SKM-1 treated with dmso at 0.1 percent for 144 hours (cell line): ENCODE data around the gene CTSA.
A peak's percentile ranks its signal among the peaks of the same experiment; 100 is the strongest.

Experiments
- DNase-seq: peaks from one replicate; lab custom pipeline; 2025; ENCODE audit not compliant: unreplicated experiment; lab: John Stamatoyannopoulos, UW

Gene CTSA

DNA sequence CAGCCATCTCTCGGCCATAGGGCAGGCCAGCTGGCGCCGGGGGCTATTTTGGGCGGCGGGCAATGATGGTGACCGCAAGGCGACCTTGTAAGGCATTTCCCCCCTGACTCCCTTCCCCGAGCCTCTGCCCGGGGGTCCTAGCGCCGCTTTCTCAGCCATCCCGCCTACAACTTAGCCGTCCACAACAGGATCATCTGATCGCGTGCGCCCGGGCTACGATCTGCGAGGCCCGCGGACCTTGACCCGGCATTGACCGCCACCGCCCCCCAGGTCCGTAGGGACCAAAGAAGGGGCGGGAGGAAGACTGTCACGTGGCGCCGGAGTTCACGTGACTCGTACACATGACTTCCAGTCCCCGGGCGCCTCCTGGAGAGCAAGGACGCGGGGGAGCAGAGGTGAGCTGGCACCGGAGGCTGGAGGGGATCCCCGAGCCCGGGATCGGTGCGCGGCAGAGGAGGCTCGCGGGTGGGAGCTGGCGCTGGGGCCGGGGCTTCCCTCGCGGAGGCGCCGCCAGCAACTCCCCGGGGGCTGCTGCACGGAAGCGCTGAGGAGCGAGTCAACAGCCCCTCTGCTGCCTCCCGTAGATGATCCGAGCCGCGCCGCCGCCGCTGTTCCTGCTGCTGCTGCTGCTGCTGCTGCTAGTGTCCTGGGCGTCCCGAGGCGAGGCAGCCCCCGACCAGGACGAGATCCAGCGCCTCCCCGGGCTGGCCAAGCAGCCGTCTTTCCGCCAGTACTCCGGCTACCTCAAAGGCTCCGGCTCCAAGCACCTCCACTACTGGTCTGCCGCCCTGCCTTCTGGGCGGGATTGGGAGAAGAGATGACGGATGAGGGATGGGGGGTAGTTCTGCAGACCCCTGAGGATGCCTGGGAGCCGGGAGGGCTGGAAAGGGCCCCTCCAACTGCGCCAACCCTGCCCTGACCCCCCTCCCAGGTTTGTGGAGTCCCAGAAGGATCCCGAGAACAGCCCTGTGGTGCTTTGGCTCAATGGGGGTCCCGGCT lies at the start of gene CTSA, which contains the start of gene NEURL2:
CTSA (plus strand) TSS at position 351 of the 999 bp plus-strand sequence; CDS start at position 585, 234 bp downstream.
NEURL2 (minus strand) TSS at position 224 of the 999 bp plus-strand sequence; CDS start at position 7, 217 bp downstream.
- peak; percentile 76 for DNase-seq

DNA sequence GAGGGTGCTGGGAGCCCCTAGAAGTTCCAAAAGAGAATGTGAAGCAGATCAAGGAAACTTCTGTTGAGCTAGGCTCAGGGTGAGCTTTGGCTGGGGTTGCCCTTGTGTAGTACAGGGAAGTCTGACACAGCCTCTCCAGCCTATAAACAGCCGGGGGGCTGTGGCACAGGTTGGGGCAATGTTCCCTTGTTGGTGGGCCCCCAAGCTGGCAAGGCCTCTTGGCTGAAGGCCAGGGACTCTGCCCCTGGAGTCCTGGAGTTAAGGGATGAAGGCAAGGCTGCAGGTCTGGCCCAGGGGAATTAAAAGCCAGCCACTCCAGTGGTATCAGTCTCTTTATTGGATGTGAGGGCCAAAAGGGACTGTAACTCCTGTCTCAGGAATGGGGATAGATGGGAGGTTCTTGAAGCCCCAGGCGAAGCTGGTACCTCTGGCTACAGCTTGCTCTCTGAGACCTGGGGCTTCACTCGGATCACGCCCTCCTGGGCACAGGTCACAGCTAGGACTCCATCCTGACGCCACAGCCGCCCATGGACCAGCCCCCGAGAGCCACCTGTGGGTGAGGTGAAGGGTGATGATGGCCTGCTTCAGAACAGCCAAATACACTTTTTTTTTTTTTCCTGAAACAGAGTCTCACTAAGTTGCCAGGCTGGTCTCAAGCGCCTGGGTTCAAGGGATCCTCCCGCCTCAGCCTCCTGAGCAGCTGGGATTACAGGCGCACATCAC lies 49.6 kb upstream of the CTSA start:
- DNase-seq: no peak

DNA sequence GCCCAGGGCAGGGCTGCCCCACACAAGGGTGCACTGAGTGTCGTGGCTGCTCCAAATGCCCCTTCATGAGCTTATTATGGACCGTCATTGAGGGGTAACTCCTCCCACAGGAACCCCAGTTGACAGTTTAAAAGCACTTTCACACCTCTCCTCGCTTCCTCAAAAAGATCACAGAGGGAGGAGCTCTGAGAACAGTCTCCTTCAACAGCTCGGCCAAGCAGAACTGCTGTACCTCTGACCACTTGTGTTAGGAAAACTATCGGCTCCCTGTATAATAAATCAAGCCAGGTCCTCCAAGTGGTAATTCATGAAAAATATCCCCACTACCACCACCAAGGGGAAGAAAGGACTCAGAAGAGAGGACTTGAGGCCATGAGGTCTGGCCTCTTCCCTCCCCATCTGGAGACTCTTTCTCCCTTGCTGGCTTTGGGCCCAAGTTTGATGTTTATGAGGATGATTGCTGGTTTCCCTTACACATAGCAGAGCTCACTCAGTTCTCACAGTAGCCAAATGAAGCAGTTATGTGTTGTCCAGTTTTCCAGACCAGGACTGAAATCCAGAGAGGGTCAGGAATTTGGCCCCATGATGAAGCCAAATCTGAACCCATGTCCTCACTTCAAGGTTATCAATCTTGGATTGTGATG lies 48.8 kb upstream of the CTSA start:
- DNase-seq: peak; percentile 7

DNA sequence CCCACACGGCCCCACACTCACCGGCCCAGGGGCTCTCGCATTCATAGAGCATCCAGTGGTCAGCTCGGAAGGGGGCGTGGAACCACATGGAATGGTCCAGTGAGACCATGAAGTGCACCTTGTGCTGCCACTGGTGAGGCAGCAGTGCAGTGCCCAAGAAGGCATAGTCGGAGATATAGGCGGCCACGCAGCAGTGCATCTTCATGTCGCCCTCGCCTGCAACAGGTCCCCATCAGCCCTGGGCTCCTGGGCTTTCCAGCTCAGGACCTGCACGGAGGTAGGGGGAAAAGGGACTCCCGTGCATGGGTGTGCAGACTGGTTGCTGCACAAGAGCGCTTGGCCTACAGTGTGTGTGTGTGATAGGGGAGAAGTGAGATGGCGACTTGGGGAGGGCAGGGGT lies 47.6 kb upstream of the CTSA start:
- no peak for DNase-seq

DNA sequence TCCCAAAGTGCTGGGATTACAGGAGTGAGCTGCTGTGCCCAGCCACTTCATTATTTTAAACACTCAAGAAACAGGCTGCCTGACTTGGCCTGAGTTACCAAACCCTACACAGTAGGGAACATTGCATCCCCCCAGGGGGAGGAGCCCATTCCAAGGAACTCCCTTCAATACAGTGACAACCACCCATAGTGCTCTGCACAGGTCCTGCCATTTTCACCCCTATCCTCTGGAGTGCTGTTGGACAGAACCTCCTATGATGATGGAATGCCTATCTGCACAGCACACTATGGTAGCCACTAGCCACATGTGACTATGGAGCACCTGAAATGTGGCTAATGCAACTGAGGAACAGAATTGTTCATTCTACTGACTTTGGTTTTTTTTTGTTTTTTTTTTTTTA lies 45.7 kb upstream of the CTSA start:
- DNase-seq: no peak

DNA sequence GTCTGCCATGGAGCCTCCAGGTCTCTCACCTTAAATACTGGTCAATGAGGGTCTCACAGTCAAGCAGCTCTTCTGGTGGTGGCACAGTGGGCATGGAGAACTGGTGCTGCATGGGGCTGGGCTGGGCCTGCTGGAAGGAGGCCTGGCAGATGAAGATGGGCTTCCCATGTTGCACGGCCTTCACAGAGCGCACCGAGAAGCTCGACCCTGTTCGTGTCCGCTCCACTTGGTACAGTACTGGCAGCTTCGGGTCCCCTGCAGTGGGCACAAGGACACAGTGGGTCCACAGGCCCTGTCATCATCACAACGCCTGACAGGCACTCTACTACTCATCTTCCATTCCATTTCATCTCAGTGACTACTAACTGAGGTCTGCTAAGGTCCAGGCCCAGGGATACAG lies 42.7 kb upstream of the CTSA start:
- DNase-seq: no peak

DNA sequence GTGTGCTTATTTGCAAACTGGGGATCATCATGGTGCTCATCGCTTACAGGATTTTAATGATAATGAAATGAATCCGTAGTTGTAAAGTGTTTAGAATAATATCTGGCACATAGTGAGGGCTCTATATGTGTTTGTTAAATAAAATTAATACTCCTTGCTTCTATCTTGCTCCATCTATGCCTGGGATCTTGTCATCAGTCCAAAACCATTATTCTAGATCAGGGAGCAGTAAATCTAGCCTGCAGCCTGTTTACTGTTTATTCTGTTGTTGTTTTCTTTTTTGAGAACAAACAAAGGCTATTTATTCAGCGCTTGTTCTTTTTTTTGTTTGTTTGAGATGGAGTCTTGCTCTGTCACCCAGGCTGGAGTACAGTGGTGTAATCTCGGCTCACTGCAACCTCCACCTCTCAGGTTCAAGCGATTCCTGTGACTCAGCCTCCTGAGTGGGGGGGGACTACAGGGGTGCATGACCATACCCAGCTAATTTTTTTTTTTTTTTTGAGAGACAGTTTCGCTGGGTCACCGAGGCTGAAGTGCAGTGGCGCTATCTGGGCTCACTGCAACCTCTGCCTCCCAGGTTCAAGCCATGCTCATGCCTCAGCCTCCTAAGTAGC lies 42.1 kb upstream of the CTSA start:
- DNase-seq: no peak

DNA sequence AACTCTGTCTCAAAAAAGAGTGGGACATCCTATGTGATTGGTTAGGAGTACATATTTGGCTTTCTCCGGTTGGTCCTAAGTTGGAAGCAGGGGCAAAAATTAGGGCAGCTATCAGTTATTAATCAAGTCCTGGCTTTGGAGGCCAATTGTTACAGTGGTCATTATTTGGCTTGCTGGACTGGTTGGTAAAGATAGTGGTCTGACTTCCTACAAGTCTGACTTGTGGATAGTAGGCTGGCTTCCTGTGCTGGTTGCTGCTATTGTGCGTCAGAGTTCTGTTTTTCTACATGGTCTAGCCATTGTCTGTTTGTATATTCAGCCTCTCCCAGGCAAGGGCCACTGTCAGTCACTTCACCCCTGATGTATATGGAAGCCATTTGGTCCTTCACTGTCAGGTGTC lies 40.9 kb upstream of the CTSA start:
- DNase-seq: no peak

DNA sequence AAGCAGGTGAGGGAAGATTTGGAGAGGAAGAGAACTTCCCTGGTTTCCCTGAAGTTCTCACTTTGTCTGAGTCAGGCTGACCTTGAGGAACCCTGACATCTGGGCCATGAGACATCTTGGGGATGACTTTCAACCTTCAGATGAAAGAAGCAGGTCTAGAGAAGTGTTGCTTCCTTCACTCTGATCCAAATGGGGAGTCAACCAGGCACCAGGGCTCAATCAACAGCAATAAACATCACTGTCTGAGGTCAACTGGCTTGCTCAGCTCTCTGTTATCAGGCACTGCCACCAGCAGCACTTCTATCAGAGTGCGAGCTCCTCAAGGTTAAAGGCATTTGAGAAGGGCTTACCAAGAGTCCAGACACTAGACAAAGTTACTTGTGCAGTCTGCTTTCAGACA lies 40.2 kb upstream of the CTSA start:
- no peak for DNase-seq

DNA sequence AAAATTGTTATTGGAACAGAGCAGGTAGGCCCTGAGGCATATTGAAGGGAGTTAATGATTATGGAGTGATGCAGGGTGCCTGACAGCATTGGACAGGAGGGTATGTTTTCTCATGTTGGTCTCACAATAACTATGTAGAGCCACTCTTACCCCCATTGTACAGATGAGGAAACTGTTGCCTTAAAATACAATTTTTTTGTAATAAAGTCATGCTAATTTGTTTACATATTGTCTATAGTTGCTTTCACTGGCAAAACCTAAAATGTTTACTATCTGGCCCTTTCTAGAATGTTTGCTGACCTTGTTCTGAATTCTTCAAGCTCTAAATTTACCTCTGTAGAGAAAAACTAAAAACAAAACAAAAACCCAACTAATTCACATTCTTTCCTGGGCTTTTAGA lies 39.6 kb upstream of the CTSA start:
- DNase-seq: no peak

DNA sequence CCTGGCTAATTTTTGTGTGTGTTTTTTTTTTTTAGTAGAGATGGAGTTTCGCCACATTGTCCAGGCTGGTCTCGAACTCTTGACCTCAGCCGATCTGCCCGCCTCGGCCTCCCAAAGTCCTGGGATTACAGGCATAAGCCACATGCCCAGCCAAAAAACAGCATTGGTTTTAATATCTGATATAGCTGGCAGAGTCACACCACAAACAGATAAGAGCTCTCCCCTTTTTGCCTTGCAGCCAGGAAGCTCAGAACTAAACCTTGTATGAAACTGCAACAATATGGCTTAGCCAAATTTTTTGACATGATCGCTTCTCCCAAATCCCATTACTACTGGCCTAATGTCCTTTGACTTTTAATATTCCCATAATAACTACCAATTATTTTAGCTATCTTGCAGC lies 38.8 kb upstream of the CTSA start:
- DNase-seq: no peak

DNA sequence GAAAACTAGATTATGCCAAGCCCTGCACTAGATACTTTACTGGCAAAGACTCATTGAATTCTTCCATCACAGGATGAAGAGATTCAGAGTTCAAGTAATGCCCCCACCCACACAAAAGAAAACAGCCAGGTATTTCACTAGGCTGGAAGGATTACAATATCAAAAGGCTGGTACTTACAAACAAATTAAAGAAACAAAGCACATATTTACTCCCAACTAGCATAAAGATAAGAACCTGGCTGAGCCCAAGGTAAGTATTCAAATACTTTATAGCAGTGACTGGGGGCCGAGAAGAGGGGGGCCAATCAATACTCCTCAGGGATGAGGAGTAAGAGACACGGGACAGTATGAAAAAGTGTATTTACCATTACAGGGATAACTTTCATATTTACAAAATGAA lies 37.7 kb upstream of the CTSA start:
- DNase-seq: no peak

DNA sequence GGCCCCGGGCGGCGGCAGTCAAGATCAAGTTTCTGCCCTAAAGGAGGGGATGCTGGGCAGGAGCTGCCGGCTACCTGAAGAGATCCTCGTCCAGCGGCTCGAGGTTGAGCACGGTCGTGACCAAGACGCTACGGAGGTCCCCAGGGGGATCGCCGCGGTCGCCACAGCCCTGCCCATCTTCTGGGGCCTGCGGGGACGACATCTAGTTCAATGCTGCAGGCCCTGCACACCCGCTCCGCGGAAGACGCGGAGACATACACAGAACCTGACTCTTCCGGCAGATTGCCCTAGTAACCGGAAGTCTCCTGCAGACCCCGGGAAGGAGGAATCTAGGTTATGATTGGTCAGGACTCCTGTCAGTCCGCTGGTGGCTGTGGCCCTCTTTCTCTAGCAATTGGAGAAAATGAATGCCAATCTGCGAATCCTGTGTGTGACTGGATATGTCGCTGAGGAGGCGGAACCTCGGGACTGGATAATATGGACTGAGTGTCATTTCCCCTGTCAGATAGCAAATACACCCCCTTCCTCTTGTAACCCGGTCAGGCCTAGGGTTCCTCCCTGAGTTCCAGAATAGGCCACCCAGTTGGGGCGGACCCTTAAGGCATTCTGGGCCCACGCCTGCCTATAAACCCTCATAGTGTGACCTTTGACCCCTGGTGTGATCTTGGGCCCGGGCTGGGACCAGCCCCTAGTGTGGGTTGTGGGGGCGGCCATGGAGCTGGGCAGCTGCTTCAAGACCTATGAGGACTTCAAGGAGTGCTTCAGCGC lies 33.8 kb upstream of the CTSA start, which contains the start of the genes ACOT8 and ZSWIM3:
ACOT8 (minus strand) TSS at position 279 of the 768 bp plus-strand sequence; CDS start at position 202, 77 bp downstream.
ZSWIM3 (plus strand) TSS at position 501 of the 768 bp plus-strand sequence; CDS start at position 713, 212 bp downstream.
- DNase-seq: peak; percentile 98

DNA sequence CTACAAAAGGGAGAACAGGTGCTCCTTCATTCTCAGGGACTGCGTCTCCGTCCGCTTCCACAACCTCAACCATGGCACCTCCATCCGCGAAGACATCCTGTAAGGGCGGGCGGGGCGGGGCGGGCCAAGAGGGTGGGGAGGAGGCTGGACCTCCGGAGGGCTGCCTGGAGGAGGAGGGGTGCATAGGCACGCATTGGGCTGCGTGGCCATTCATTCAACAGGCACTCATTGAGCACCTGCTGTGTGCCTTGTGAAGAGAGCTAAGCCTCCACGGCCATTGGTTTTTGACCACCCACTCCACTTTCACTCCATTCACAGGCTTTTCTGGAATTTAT lies 33.3 kb upstream of the CTSA start:
- no peak for DNase-seq

DNA sequence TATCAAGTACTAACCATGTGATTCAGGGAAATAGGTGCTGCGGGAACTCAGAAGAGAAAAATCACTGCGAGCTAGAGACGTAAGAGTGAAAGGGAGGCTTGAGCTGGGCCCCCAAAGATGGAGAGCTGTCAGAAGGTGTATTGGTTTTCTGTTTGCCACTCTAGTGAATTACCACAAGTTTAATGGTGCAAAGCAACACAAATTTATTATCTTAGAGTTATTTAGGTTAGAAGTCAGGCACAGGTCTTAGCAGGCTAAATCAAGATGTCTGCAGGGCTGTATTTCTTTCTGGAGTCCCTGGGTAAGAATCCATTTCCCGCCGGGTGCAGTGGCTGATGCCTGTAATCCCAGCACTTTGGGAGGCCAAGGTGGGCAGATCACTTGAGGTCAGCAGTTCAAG lies 31.2 kb upstream of the CTSA start:
- DNase-seq: no peak

DNA sequence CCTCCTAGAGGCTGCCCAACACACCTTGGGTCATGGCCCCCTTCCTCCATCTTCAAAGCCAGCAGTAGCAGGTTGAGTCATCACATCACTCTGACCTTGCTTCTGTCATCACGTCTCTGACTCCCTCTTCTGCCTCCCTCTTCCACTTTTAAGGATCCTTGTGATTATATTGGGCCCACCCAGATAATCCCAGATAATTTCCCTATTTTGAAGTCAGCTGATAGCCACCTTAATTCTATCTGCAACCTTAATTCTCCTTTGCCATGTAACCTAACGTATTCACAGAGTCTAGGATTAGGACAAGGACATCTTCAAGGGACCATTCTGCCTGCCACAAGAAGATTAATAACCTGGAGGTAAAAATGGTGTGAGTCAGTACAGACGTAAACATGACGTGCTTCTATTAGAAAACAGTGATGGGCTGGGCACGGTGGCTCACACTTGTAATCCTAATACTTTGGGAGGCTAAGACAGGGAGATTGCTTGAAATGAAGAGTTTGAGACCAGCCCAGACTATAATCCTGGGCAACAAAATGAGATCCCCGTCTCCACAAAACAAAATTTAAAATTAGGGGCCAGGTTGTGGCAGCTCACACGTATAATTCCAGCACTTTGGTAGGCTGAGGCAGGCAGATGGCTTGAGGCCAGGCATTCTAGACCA lies 30.4 kb upstream of the CTSA start:
- DNase-seq: no peak

DNA sequence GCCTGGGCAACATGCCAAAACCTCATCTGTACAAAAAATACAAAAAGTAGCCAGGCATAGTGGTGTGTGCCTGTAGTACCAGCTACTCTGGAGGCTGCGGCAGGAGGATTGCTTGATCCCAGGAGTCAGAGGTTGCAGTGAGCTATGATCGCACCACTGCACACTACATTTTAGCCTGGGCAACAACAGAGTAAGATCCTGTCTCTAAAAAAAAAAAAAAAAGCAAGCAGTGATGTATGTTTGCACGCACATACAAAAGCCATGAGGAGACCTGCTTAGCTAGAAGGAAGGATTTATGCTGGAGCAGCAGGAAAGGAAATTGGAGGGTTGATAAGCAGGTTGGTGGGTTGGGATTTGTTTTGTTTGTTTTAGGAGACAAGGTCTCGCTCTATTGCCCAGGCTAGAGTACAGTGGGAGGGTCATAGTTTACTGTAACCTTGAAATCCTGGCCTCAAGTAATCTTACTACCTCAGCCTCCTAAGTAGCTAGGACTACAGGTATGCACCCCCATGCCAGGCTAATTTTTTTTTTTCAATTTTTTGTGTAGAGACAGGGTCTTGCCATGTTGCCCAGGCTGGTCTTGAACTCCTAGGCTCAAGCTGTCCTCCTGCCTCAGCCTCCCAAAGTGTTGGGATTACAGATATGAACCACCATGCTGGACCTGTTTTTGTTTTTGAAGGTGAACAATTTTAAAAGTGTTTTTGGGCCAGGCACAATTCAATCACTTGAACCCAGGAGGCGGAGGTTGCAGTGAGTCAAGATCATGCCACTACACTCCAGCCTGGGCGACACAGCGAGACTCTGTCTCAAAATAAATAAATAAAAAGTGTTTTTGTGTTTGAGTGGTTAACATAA lies 29.7 kb upstream of the CTSA start:
- DNase-seq: no peak

DNA sequence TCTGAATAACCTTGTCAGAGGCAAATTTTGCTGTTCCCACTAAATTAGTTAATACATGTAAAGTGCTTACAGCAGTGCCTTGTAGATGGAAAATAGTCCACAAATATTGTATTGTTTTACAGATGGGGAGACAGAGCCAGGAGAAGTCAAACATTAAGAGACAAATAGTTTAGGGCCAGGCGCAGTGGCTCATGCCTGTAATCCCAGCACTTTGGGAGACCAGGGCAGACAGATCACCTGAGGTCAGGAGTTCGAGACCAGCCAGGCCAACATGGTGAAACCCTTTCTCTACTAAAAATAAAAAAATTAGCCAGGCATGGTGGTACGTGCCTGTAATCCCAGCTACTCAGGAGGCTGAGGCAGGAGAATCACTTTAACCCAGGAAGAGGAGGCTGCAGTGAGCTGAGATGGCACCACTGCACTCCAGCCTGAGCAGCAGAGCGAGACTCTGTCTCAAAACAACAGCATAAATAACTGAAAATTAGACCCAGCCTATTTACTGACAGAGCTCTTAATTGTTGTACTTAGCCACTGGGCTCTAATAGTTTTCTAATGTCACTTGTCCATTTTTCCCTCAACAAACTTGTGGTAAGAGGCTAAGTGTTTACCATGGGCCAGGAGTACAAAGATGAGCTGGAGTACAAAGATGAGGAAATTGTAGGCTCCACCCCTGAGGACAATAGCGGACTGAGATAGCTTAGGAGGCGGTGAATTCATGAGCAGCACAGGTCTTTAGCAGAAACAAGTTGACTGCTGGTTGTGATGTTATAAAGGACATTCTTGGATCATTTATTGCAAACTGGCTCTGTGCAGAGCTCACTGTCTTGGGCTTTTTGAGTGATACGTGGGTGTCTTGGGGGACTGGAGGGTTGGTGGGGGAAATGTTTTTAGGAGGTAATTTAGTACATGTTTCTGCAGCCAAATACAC lies 27.3 kb upstream of the CTSA start:
- DNase-seq: no peak
